DMS114 treated with DMSO at 0.1 percent for 48 hours (cell line): Measurements from ENCODE around the gene INSIG2.
"Not testable (repeated sequence)": the region's sequence is repeated elsewhere in the genome, so short reads cannot be mapped to it uniquely, and the experiment has no call there.

Experiments used
- DNase-seq: peaks from one replicate; lab custom pipeline; 2025; ENCODE audit not compliant: unreplicated experiment; lab: John Stamatoyannopoulos, UW

INSIG2 gene

DNA sequence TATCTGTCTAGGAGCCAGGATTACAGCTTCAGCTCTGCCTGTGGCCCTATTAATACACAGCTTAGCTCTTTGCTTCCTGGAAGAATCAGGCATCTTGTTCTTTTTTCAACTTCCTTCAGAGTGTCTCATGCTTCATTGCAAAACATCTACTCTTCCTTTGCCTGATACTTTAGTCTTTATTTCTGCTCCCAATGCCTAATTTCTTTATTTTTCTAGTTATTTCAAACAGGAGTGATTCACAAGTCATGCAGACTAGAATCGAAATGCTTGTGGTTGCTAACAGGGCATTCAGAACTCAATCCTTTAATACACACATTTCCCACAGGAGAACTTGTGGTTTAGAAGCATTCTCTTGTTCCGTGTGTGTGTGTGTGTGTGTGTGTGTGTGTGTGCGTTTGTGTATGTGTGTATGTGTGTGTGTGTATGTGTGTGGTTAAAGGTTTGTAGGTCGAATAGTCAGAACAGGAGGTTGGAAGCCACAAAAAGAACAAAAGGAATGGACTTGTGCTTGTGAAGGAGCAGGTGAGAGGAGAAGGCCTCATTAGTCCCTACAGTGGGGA is 28.3 kb upstream of the INSIG2 start:
- no peak for DNase-seq

DNA sequence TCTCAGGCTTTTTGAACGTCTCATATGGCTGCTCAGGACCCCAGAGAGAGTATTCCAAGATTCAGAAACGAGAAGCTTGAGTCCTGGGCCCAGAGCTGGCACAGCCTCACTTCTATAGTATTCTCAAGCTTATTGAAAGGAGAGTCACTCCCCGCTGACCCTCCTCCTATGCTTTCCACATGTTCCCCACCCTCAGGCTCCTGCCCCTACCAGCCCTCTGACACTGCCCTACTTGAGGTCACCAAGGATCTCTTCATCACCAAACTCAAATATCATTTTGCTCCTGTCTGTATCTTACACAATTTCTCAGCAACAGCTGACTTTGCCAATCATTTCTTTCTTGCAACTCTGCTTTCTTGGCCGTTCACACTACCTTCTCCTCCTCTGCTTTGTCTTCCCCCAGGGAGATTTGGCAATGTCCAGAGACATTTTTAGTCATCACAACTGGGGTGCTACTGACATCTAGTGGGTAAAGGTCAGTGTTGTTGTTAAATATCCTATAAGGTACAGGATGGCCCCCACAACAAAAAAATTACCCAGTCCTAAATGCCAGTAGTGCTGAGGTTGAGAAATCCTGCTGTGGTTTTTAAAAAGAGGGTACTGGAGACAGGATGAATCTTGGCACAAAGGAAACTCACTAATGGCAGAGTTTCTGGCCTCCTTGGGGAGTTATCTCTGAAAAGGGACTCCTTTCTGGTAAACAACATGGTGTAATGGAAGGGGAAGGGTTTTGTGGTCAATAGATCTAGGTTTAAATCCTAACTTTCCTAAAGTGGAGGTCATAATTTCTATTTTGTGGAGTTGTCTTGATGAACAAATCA is 26.9 kb upstream of the INSIG2 start:
- DNase-seq: no peak

DNA sequence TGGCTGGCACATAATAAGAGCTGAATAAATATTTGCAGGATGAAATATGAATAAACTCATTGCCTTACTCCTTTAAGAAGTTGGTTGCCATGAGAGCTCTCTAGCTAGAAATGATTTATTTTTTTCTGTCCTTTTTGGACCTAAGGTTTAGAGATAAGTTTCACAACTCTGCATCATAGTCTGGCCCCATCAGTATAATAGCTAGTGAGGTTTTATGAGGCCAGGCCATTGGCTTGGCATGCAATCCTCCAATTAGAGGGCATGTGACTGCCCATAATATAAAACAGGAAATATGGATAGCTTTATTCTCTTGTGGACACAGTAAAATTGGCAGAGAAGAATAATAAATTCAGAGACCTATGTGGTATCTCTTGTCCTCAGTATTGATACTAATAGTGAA is 26.2 kb upstream of the INSIG2 start:
- DNase-seq: no peak

DNA sequence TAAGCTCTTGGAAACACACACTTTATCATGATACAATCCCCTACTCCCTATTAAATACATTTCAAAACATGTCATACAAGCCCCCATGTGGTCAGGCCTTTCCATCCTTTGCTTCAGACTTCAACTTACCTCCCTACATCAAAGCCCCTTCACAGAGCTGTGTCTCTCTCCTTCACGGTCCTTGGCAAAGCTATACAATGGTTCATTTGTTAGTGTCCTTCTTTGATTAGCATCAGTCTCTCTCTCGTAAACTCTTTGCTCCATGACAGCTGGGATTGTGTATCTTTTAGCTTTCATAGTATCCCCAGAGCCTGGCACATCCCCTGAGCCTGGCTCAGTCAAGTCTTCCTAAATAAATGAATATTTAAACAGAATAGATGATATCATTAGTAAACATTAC is 25.6 kb upstream of the INSIG2 start:
- DNase-seq: no peak

DNA sequence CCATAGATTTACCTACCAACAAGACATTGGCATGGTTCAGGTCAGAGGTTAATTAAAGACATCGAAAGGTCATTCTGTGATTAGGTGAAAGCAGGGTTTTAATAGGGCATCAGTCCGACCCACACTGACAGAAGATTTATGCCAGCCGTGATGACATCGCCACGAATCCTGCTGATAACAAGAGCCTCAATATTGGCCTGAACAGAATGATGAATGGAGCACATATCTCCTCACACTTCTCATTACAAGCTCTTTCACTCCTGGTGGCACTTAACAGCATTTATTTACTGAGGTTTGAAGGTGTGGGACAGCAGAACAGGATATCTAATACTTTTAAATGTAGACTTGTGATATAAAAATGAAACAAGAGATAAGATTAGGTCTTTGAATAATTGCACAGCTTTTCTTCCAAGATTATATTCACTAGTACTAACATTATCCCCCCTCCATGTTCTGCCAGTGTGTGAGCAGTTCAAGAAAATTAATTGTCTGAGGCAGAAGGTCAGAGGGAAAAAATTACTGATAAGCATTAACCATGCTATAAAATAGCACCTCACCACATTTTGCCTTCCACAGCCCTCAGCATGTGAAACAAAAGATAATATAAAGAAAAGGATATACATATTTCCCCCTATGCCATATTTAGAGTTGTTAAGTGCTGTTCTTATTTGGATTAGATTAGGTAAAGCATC is 23.1 kb upstream of the INSIG2 start:
- no peak for DNase-seq

DNA sequence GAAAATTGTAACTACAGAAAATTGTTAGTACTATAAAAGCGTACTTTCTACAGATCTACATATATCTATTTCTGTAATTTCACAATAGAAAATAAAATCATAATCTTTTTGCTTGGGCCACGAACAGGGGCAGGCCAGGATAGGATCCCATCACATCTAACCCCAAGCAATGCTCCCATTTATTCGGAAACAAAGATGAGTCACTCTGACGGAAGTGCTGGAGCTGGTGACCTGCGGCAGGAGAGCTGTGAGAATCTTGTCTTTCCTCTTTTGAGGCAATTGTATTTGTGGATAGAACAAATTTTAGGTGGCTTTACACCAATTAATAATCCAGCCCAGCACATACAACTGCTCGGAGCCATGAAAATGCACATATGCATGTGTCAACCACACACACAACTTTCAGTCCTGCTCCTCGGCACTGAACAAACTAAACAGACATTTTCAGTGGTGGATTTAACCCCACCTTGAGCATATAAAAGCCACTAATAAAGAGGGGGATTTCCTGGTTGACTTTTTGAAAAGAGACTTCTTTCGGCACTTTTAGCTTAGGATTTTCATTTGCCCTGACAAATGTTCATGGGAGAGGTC is 22.3 kb upstream of the INSIG2 start:
- DNase-seq: no peak

DNA sequence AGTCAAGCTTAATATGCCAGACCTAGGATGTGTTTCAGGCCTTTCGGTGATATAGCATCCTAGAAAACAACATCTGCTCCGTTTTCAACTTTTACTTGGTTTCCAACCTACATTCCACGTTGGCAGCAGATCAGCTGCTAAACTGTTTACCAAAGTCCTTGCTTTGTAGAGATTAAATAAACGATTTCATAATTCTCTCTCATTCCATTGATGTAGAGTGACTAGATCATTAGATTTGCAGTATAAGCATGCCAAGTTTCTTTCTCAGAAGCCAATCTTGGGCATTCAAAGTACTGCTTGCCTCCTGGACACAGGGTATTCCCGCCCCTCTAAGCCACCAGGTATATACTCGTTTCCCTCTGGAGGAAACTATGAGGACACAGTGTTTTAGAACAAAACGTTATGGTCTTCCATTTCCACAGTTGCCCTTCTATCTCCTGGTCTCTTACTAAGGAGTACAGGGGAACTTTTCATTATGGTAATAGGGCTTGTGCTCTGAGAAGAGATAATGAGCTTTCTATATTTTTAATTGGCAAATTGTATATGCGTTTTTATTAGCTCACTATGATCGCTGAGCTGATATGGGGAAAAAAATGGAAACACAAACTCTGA is 10.5 kb upstream of the INSIG2 start:
- no peak for DNase-seq

DNA sequence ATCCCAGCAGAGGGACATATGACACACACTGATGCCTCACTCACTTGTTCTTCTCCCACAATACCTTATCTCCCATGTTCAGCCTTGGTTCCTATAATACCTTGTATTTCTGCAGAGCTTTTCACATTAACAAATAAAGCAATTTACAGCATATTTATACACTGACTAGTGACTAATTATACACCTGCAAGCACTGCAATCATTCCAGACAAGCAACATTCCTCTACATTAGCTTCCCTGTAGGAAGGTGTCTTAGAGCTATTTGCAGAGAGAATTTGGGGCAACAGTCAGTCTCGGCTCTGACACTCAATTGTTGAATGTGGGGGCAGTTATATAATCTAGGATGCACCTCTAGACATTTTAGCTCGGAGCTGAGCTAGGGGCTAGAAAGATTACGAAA is 9.5 kb upstream of the INSIG2 start:
- DNase-seq: no peak

DNA sequence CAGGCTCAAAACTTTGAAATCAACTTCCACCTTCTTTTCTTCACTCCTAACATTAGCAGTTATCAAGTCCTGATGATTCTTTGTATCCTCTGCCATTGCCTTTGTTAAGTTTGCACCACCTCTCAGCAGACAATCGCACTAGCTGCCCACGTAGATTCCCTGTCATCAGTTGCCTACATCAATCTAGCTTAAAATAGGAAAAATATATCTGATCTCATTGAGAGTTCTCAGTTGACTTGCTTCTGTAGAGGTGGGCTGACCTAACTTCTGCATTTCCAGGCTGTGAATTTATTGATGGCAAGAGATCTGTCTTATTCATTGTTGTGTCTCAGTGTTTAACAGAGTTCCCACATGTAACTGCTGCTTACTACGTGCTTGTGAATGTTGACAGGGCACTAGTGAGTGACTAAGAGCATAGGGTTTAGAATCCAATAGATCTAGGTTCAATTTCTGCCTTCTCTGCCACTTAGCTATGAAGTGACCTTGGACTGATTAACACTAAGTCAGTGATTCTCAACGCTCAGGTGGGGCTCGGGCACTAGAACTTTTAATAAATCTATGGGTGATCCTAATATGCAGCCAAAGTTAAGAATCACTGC is 3.7 kb upstream of the INSIG2 start:
- no peak for DNase-seq

DNA sequence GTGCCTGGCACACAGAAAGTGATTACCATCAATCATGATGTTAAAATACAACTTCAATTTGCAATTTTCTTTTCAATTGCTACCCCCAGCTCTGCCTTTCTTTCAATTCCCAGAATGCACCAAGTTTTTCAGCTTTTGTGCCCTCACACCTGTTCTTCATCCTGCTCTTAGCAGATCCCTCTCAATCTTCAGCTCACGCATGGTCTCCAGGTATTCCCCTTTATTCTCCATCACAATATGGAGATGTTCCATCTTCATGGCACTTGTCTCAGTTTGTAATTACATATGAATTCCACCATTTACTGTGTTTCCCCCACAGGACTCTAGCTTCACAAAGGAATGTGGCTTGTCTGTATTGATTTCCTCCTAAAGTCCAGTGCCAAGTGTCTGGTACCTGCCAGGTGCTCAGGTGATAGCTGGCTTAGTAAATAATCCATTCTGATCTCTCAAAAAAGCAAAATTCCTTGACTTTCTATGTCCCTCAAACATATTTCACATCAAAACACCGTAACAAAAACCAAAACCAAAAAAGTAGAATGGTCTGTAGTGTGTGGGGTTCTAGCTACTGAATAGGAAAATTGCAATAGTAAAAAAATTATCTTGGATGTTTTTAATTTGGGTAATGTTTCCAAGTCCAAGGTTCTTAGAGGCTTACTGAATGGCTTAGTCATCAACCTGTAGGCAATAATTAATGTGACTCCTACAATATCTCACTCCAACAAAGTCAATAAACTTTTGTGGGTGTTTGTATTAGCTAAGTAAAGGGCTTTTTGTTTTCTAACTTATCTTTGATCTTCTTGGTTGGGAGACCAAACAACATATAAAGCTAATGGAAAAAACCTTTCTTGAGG is 2.9 kb upstream of the INSIG2 start:
- no peak for DNase-seq

DNA sequence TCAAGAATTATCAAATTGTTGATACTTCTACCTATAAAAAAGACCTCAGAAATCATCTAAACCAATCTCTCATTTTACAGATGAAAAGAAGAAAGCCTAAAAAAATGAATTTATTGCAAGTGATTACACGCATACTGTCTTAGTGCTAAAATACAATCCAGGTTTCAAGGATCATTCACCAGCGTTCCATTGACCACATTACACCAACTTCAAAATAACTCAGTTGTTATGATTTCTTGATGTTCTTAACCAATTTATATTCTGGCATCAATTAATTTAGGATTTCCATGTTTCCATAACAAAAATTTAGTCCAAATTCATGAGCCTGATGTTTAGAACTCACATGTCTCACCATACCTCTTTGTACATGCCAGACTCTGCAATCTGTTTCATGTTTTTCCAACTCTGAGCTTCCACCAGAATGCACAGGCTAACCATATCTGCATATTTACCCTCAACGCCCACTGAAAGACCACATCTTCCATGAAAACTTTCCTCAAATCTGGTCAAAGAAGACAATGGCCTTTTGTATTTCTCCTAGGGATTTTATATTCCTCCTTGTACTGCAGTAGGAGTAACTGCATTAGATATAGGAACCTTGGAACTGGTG is 2.1 kb upstream of the INSIG2 start:
- DNase-seq: no peak

DNA sequence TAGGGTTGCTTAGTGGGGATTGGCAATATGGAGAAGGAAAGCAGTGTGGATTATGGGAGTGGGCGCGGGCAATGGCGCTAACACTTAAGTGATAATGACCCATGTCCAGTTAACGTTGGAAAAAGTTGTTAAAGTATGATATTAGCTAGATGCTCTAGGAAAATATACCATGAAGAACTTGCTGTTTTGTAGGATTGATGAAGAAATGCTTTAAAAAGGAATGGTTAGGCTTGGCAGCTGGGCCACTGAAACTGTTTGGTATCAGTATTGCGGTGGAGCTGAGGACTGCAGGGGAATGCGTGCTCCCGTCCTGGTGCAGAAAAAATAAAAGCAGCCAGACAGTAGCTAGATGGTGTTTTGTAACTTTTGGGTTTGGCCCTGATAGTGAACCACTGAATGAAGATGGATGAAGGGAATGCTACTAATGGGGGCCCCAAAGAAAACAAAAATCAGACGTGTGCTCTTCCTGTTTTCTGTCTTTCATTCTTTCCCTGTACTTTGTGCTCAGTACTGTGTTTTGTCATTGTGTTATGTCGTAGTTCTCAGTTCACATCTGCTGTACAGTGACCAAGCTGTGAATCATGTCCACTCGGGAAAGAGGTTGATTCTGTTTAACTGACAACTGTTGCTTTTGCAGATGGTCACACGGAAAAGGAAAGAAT is 999 bp downstream of the INSIG2 start:
- DNase-seq: peak; percentile 17

DNA sequence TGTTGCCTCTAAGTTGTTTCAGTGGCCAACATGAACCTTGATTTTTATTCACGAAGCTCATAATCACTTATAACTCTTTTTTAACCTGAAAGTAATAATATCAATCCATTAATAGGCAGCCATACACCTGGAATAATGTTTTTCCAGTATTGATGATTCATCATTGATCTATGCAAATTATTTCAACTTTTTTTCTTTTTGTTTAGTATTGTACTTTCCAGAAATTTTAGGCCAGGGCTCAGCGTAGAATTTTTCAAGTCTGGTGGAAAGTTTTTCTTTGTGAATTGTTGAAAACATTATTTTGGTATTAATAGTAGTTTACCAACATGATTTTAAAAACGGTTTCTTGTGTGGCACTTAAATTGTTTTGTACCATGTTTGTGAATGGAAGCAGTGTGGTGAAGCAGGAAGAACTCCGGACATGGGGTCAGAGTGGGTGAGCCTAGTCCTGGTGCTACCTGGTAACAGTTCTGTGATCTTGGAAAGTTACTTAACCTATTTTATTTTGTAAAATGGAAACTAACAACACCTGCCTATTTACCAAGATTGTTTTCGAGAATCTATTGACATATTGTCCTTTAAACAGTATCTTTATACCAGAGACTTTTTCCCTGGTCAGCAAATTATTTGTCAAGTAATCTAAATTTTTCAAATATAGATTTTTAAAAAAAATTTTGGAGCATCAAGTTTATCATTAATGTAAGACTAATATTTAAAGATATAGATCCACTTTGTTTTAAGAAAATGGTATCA is 2.3 kb downstream of the INSIG2 start:
- DNase-seq: no peak

DNA sequence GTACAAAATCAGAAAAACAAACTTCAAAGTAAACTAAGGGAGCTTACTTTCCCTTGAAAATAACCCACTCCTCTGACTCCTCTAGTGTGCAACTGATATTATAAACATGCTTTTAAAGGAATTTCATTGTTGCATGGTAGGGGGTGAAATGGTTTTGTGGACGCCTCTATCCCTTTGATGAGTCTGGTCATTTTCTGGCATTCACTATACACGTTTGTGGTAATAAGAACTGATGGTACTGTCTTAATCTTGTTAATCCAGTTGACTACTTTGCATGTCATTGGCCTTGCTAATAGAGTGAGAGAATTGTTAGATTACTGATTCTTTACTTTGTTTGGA is 2.8 kb downstream of the INSIG2 start:
- no peak for DNase-seq

DNA sequence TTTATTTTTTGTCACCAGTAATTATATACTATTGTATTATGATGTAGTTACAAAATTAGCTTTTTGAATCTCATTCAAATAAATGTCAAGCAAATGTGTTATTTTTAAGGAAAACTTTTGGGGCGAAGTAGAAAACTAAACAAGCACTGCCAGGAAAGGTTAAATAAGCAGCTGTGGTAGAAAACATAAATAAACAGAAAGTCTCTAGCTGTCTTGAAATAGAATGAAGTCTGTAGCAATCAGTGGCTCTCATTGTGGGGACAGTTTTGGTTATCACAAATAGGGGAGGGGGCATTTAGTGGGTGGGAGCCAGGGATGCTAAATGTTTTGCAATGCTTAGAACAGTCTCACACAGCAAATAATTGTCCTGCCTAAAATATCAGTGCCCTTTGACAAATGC is 3.4 kb downstream of the INSIG2 start:
- DNase-seq: no peak

DNA sequence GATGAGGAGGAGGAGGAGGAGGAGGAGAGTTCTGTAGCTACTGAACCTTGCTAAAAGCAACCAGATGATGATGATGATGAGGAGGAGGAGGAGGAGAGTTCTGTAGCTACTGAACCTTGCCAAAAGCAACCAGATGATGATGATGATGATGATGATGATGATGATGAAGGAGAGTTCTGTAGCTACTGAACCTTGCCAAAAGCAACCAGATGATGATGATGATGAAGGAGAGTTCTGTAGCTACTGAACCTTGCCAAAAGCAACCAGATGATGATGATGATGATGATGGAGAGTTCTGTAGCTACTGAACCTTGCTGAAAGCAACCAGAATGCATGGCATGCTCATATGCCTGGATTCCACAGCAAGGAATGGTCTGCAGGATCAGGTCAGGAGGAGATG is 5.8 kb downstream of the INSIG2 start:
- DNase-seq: not testable (repeated sequence)

DNA sequence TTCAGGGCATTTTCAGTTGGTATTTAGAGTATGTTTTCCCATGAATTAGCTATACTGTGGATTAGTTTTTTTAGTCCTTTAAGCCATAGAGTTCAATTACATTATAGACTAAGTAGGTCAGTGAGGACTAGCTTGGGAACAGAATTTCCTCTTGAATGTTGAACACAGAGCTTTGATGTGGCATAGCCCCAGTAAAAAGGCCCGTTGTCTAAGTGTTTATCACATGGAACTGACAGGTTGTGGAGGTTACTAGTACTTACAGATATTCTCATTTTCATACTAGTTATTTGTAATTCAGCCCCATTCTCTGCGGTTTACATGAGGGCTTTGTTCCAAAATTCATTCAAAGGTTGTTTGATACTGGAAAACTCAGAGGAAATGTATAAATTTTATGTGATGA is 6.2 kb downstream of the INSIG2 start:
- no peak for DNase-seq

DNA sequence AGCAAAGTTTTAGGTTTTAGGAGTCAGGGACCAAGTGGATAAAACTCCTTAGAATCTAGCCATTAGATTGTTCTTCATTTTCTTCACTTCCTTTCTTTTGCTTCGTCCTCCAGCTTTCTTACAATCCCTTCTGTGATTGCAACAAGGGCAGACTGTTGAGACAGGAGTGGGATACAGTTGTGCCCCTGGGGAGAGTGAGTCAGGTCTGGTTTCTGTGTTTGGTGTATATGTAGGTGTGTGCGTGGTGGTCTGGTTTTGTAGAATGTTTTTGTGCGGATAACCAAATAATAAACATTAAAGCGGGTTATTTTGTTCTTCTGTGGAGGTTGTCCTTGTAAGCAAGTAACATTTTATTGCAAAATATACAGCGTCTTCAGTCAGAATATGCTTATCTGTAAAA is 7.3 kb downstream of the INSIG2 start:
- no peak for DNase-seq

DNA sequence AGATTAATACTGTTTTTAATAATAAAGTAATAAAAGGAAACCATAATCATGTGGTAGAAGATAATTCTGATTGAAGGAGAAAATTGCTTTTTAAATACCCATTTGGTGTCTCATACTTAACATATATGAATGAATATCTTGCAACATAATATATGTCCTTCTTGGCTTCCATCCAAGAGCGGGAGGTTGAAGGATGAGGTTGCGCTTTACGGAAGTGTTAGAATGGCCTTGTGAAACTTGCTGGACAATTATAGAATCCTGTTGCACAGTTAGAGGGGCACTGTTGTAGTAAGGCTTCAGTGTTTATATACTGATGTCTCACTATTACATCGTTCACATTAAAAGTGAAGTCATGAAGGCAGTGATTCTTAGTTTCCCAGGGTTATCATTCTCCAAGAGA is 9.4 kb downstream of the INSIG2 start:
- DNase-seq: no peak
